H1 (cell line): ENCODE results near the gene FBXO11. TPM values are rescaled to one million over a fixed set of nuclear protein-coding genes. Genes with fewer than 3 reads are reported as not detected.
"Not testable (repeated sequence)": the region's sequence is repeated elsewhere in the genome, so short reads cannot be mapped to it uniquely, and the experiment has no call there.

Experiments
- CTCF ChIA-PET: fragments of 300-600 bp; sonication (Branson Sonifier 250); formaldehyde crosslinking; loops from one replicate; lab custom pipeline; 2021; ENCODE audit not compliant: partially characterized antibody; lab: Charles Lee
- POLR2A ChIA-PET: fragments of 300-600 bp; sonication (Branson Sonifier 250); formaldehyde crosslinking; loops from one replicate; lab custom pipeline; 2021; ENCODE audit warnings: inconsistent platforms; ENCODE audit not compliant: partially characterized antibody; lab: Charles Lee
- DNase-seq, 2 experiments: peaks; one replicate each; pipeline versions ENCODE4 v3.0.0 to v3.0.0-alpha.2; 2010 to 2022; ENCODE audit warnings: low spot score in 2 of 2, low read depth in 1 of 2, mixed read lengths in 1 of 2
- FAIRE-seq: peaks from 2 replicates; lab custom pipeline; 2011; peaks lifted over from hg19 to GRCh38; lab: Jason Lieb, UNC
- H2AFZ ChIP-seq: 2 replicates; pipeline ENCODE4 v1.8.1; 2012; ENCODE audit warnings: low read length, inconsistent platforms
- H2AK5ac ChIP-seq: 2 replicates; pipeline ENCODE4 v1.6.1; 2013; ENCODE audit warnings: low read depth, low read length
- H2BK120ac ChIP-seq: replicated peaks from 2 replicates; pipeline ENCODE3; 2013; ENCODE audit warnings: low read depth, low read length, inconsistent platforms
- H2BK12ac ChIP-seq: 2 replicates; pipeline ENCODE4 v1.6.1; 2013; ENCODE audit warnings: low read depth, low read length
- H2BK15ac ChIP-seq: 2 replicates; pipeline ENCODE4 v1.6.1; 2013; ENCODE audit warnings: low read length
- H2BK20ac ChIP-seq: 2 replicates; pipeline ENCODE4 v1.6.1; 2013; ENCODE audit warnings: low read length
- H2BK5ac ChIP-seq: 2 replicates; pipeline ENCODE4 v1.6.1; 2013; ENCODE audit warnings: low read depth, low read length
- H3K14ac ChIP-seq: 2 replicates; pipeline ENCODE4 v1.6.1; 2013; ENCODE audit warnings: inconsistent platforms; ENCODE audit not compliant: insufficient read length
- H3K18ac ChIP-seq: 2 replicates; pipeline ENCODE4 v1.6.1; 2013; ENCODE audit warnings: low read length; ENCODE audit errors: extremely low read depth
- H3K23ac ChIP-seq: 2 replicates; pipeline ENCODE4 v1.6.1; 2013; ENCODE audit warnings: inconsistent platforms; ENCODE audit not compliant: insufficient read length
- H3K23me2 ChIP-seq: 2 replicates; pipeline ENCODE4 v1.6.1; 2013; ENCODE audit warnings: low read depth, low read length
- H3K27ac ChIP-seq: 2 replicates; pipeline ENCODE4 v1.6.1; 2011; ENCODE audit warnings: low read depth, low read length, inconsistent platforms
- H3K27me3 ChIP-seq, 4 experiments: replicated peaks in 1 of 4; 1 replicate in 1 of 4; 2 replicates in 3 of 4; pipeline versions ENCODE4 v1.6.1 to v1.8.1; 2011 to 2013; ENCODE audit warnings: low read length in 3 of 4, mild to moderate bottlenecking in 3 of 4, inconsistent platforms in 2 of 4, mixed read lengths in 2 of 4, moderate library complexity in 1 of 4; ENCODE audit not compliant: control insufficient read depth in 3 of 4, insufficient read depth in 3 of 4; ENCODE audit errors: extremely low read depth in 1 of 4
- H3K36me3 ChIP-seq, 4 experiments: 2 replicates each; pipeline versions ENCODE4 v1.6.1 to v1.8.1; 2011 to 2013; ENCODE audit warnings: mild to moderate bottlenecking in 4 of 4, low read length in 3 of 4, moderate library complexity in 2 of 4, control low read depth in 1 of 4, inconsistent platforms in 1 of 4; ENCODE audit not compliant: insufficient read depth in 4 of 4, control insufficient read depth in 2 of 4
- H3K4ac ChIP-seq: replicated peaks from 2 replicates; pipeline ENCODE3; 2013; ENCODE audit warnings: low read length, low read depth, mixed read lengths, inconsistent platforms; ENCODE audit not compliant: insufficient read length
- H3K4me1 ChIP-seq, 4 experiments: replicated peaks in 1 of 4; 1 replicate in 1 of 4; 2 replicates in 3 of 4; pipeline versions ENCODE4 v1.6.1 to v1.8.1; 2011 to 2013; ENCODE audit warnings: low read length in 3 of 4, inconsistent platforms in 2 of 4, mixed read lengths in 1 of 4; ENCODE audit not compliant: insufficient read depth in 4 of 4, control insufficient read depth in 3 of 4
- H3K4me2 ChIP-seq, 2 experiments: 2 replicates each; pipeline versions ENCODE4 v1.6.1 to v1.8.1; 2011 to 2013; ENCODE audit warnings: low read depth in 2 of 2, low read length in 2 of 2, control low read depth in 1 of 2, inconsistent platforms in 1 of 2, mild to moderate bottlenecking in 1 of 2; ENCODE audit not compliant: insufficient read depth in 1 of 2
- H3K4me3 ChIP-seq, 4 experiments: fragments of 200-600, 300-600 bp in 1 of 4; sonication (generic), shearing (Covaris generic), sonication (Bioruptor Twin) in 1 of 4; 2 replicates each; pipeline versions ENCODE4 v1.5.1 to v1.8.1; 2011 to 2016; ENCODE audit warnings: low read length in 4 of 4, low read depth in 3 of 4, control low read depth in 2 of 4, inconsistent platforms in 2 of 4, mild to moderate bottlenecking in 2 of 4, mixed read lengths in 1 of 4, moderate library complexity in 1 of 4; ENCODE audit not compliant: insufficient read depth in 2 of 4; ENCODE audit errors: extremely low read depth in 1 of 4
- H3K56ac ChIP-seq: replicated peaks from 2 replicates; pipeline ENCODE3; 2013; ENCODE audit warnings: low read depth, mild to moderate bottlenecking, mixed read lengths, low read length, inconsistent platforms; ENCODE audit not compliant: insufficient read length
- H3K79me1 ChIP-seq: 2 replicates; pipeline ENCODE4 v1.6.1; 2013; ENCODE audit warnings: low read depth, low read length, control low read depth
- H3K79me2 ChIP-seq, 2 experiments: 2 replicates each; pipeline versions ENCODE4 v1.6.1 to v1.8.1; 2012 to 2013; ENCODE audit warnings: low read length in 2 of 2, mild to moderate bottlenecking in 2 of 2, inconsistent platforms in 1 of 2; ENCODE audit not compliant: insufficient read depth in 2 of 2, control insufficient read depth in 1 of 2
- H3K9ac ChIP-seq, 4 experiments: replicated peaks in 1 of 4; 1 replicate in 1 of 4; 2 replicates in 3 of 4; pipeline versions ENCODE4 v1.6.1 to v1.8.1; 2011 to 2013; ENCODE audit warnings: low read depth in 3 of 4, low read length in 3 of 4, control low read depth in 2 of 4, mild to moderate bottlenecking in 2 of 4, moderate library complexity in 2 of 4, inconsistent platforms in 1 of 4; ENCODE audit errors: extremely low read depth in 1 of 4
- H3K9me3 ChIP-seq, 2 experiments: 2 replicates each; pipeline versions ENCODE4 v1.6.1 to v1.8.1; 2012 to 2013; ENCODE audit warnings: mild to moderate bottlenecking in 2 of 2, moderate library complexity in 2 of 2, control low read depth in 1 of 2, inconsistent platforms in 1 of 2, low read depth in 1 of 2, low read length in 1 of 2, mixed read lengths in 1 of 2; ENCODE audit not compliant: insufficient read depth in 2 of 2
- H4K20me1 ChIP-seq, 2 experiments: replicated peaks in 1 of 2; 2 replicates each; pipeline versions ENCODE3 to v1.8.1; 2011 to 2013; ENCODE audit warnings: inconsistent platforms in 2 of 2, low read length in 2 of 2, mild to moderate bottlenecking in 1 of 2; ENCODE audit not compliant: insufficient read depth in 2 of 2, control insufficient read depth in 1 of 2
- H4K5ac ChIP-seq: 2 replicates; pipeline ENCODE4 v1.6.1; 2013; ENCODE audit warnings: low read length, low read depth, mixed read lengths, inconsistent platforms; ENCODE audit not compliant: insufficient read length
- H4K8ac ChIP-seq: 2 replicates; pipeline ENCODE4 v1.8.0; 2013; ENCODE audit warnings: mild to moderate bottlenecking, moderate library complexity, low read length, inconsistent platforms; ENCODE audit not compliant: insufficient read depth; ENCODE audit errors: extremely low read depth
- H4K91ac ChIP-seq: replicated peaks from 2 replicates; pipeline ENCODE3; 2013; ENCODE audit warnings: low read length, mixed read lengths, inconsistent platforms; ENCODE audit not compliant: insufficient read length
- CHD2 ChIP-seq: IDR thresholded peaks from 2 replicates; pipeline ENCODE4 v1.6.1; 2012; ENCODE audit warnings: low read length, improper control_type of control experiment
- SAP30 ChIP-seq: fragments of 300-600 bp; sonication (generic); IDR thresholded peaks from 2 replicates; pipeline ENCODE4 v1.7.1; 2012; ENCODE audit warnings: low read length, moderate library complexity, mild to moderate bottlenecking, inconsistent platforms; ENCODE audit not compliant: insufficient read depth, insufficient replicate concordance
- SIN3A ChIP-seq, 2 experiments: IDR thresholded peaks in 1 of 2; conservative IDR thresholded peaks in 1 of 2; 2 replicates each; pipeline ENCODE4 v1.6.1; 2011 to 2012; ENCODE audit warnings: low read length in 2 of 2, improper control_type of control experiment in 1 of 2, low read depth in 1 of 2, mild to moderate bottlenecking in 1 of 2
- TBP ChIP-seq: IDR thresholded peaks from 2 replicates; pipeline ENCODE4 v1.6.1; 2011; ENCODE audit warnings: low read depth, low read length, improper control_type of control experiment
- TEAD4 ChIP-seq: IDR thresholded peaks from 2 replicates; pipeline ENCODE4 v1.6.1; 2012; ENCODE audit warnings: low read depth, low read length, inconsistent platforms, mixed read lengths
- WGBS, 2 experiments: shearing (Covaris generic) in 1 of 2; methylation state at CpG; one replicate each; pipeline versions ENCODE4 v1.1.6 to v1.1.7; 2013 to 2015; ENCODE audit warnings: low lambda C conversion rate in 2 of 2, mixed read lengths in 2 of 2, inconsistent platforms in 1 of 2, low coverage in 1 of 2, missing lambda C conversion rate in 1 of 2; ENCODE audit not compliant: insufficient replicate concordance in 2 of 2, insufficient coverage in 1 of 2, insufficient read length in 1 of 2; ENCODE audit errors: extremely low coverage in 1 of 2, missing lambda C conversion rate in 1 of 2; 5-methylcytosine and 5-hydroxymethylcytosine counted together
- polyA plus RNA-seq, 7 experiments: library from polyadenylated mRNA; depleted of rRNA in 3 of 7; stranded (reverse) in 5 of 7; unstranded in 2 of 7; fragments of >200 nt in 5 of 7; fragments of 200-250 nt in 2 of 7; gene quantifications; 1 replicate in 5 of 7; 2 replicates in 1 of 7; 4 replicates in 1 of 7; pipeline versions ENCODE4 v1.2.1 to v1.2.3, GENCODE V29; 2011 to 2013; ENCODE audit warnings: missing spikeins in 2 of 7, mixed read lengths in 2 of 7
- total RNA-seq: library from RNA; stranded (reverse); fragmentation: NEBNext Ultra II Directional; extraction: Animal tissue kit (Norgen Biotek cat#: 25700); gene quantifications from 2 replicates; pipeline ENCODE4 v1.2.1, GENCODE V29; 2021

FBXO11 gene
- total and polyA plus RNA-seq, 2 of the 8 experiments (the other 6 are each of a cell fraction or from before 2014, with no cell fraction given), result 21.7 to 57.3 TPM

GRCh38 chr2:47916412-47916811 lies 10.1 kb upstream of the FBXO11 start (continued):
- TF ChIP-seq TEAD4, result no peak
- no peak for TF ChIP-seq SIN3A (conservative IDR thresholded peaks at IDR 0.05 in 1 of 2, IDR thresholded peaks at IDR 0.05 in 1 of 2; ENCODE audit: low read depth in 1 of 2, low read length in 2 of 2)
- TF ChIP-seq TBP, result no peak
- no peak for TF ChIP-seq CHD2
- TF ChIP-seq SAP30, result no peak

- H2BK12ac ChIP-seq, H2BK15ac ChIP-seq, H3K23me2 ChIP-seq, H3K27ac ChIP-seq, H2BK20ac ChIP-seq, H3K9ac ChIP-seq, H3K4me2 ChIP-seq, H2AK5ac ChIP-seq, H3K14ac ChIP-seq, H3K9me3 ChIP-seq, H3K4me3 ChIP-seq, H4K20me1 ChIP-seq, POLR2A ChIA-PET, H2BK5ac ChIP-seq, H3K79me1 ChIP-seq, H3K18ac ChIP-seq, FAIRE-seq, H3K36me3 ChIP-seq, H3K4me1 ChIP-seq, H3K56ac ChIP-seq, DNase-seq, H3K79me2 ChIP-seq, H4K5ac ChIP-seq, H3K4ac ChIP-seq, H2AFZ ChIP-seq, H3K27me3 ChIP-seq, H4K91ac ChIP-seq, H3K23ac ChIP-seq, H2BK120ac ChIP-seq, H4K8ac ChIP-seq: not testable (repeated sequence)
- WGBS, 2 experiments, result 83% methylated on average over 3 of the region's 4 CpGs; no CpG with 5 or more reads in 1 of the 2 experiments
- CTCF ChIA-PET, result interaction anchor here (1.1 kb wide), 2 partner anchors 9 to 123 kb away, joined by 3 read pairs; no protein-coding TSS in a partner anchor
Observed at GRCh38 chr2:47910662-47911061, 4.4 kb upstream of the FBXO11 start.
